Measurements from ENCODE around the gene ARMH1.

The ARMH1 gene

GRCh38 chr1:44674113-44675000 lies at the start of gene ARMH1, which contains the start of gene TMEM53:
TSS of gene ARMH1 (plus strand) at chr1:44674714. CDS start at chr1:44689698, 14,984 bp downstream.
TSS of gene TMEM53 (minus strand) at chr1:44674481. CDS start at chr1:44674391, 90 bp downstream.
- peak; percentile 100 for DNase-seq

DNA sequence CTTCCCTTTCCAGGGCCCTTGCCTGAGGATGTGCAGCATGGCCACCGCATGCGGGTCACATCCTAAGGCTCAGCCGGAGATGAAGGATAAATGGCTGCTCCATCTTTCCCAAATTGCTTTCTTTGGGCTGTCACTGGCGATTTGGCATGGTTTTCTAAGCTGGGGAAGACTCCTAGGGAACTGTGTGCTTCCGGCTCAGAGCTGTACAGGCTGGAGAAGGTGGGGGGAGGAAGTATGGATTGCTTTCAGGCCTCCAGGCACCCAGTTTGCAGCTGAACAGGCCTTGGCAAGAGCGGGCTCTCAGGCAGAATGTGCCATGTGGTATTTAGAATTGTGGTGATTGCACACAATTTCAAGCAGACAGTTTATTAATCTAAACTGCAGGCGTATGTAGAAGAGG lies 49.2 kb upstream of the ARMH1 start:
- no peak for DNase-seq

- DNase-seq: no peak
These were observed 45.4 kb upstream of the ARMH1 start for GRCh38 chr1:44628962-44629756.

DNA sequence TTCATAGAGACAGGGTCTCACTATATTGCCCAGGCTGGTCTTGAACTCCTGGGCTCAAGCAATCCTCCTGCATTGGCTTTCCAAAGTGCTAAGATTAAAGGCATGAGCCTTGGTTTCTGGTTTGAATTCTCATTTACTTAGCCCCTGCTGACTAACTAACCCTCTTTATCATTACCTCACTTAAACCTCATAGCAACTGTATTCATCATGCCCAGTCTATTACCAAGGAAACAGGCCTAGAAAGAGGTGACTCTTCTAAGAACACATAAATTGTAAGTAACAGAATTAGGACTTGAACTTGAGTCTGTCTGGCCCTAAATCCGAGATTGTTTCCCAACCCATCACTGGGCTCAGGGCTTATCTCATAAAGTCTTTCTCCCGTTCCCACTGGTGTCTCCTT lies 44.4 kb upstream of the ARMH1 start:
- DNase-seq: no peak

DNA sequence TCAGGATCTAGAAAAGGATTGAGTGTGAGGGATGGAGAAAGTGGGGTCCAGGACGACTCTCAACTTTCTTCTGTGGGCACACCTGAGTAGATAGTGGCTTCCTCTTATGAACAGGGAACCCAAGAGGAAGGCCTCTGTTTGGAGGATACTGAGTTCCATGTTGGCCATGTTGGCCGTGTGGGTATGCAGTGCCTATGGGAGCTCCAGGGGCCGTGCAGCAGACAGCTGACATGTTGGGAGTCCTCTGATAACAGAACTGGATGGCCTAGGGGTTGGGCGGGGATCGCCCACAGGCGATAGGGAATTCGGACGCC lies 43.2 kb upstream of the ARMH1 start:
- DNase-seq: no peak

DNA sequence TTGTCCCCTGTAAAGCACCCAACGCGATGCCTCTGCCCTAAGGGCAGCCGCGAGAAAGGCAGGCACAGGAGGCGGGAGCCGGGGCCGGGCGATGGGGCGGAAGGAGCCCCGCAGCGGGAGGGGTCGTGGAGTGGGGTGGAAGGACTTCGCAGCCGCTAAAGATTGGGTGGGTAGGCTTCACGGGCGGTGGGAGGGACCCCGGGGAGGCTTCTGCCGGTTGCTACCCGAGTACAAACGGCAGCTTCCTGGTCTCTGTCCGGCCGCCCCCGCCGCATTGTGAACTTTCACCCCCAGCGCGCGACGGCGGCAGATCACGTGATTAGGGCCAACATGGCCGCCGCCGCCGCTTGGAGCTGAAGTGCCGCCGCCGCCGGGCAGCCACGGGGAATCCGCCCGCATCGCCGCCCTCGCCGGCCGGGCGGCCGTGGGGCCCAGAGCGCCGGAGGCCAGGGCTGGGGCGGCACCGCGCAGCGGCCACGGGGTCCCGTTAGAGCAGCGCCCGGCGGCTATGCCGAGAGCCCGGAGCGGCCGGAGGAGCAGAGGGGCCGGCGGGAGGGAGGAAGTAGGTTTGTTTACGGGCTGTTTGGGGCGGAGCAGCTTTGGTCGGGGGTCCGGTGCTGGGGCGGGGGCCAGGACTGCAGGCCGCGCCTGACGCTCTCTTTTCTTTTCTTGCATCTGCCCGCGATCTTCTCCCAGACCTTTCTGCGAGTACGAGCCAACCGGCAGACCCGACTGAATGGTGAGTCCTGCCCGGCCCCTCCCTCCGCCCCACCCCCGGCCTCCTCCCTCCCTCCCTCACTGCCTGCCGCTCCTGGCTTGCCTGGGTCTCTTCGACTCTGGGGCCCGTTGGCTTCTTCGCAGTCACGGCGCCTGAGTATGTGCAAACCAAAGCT lies 42.6 kb upstream of the ARMH1 start:
- DNase-seq: peak; percentile 76

- no peak for DNase-seq
These were observed 41.9 kb upstream of the ARMH1 start for GRCh38 chr1:44632598-44632997.

DNA sequence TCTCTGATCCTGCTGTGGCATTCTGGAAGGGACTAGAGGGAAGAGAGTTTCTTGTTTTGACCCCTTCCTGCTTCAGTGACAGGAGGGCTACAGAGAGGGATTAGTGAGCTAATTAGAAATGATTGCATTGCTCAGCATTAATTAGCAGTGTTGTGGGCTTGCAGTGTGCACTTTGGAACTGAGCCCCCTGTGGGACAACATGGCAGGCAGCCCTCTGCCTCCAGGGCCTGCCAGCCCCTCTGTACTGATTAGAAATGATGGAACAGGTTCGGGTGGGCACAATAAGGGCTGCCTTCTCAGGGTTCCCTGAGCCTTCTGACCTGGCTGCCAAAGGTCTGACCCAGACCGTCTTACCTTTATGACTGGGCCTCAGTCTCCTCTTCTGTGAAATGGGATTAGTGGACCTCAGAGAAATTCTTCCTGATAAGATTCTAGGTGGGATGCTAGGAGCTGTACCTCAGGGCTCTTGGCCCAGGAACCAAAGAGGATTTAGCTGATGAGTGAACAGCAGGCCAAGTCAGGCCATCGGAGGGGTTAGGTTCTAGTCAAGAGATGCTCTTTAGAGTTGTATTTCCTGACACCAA lies 39.8 kb upstream of the ARMH1 start:
- DNase-seq: no peak

- no peak for DNase-seq
These were observed 39.1 kb upstream of the ARMH1 start for GRCh38 chr1:44635439-44635838.

DNA sequence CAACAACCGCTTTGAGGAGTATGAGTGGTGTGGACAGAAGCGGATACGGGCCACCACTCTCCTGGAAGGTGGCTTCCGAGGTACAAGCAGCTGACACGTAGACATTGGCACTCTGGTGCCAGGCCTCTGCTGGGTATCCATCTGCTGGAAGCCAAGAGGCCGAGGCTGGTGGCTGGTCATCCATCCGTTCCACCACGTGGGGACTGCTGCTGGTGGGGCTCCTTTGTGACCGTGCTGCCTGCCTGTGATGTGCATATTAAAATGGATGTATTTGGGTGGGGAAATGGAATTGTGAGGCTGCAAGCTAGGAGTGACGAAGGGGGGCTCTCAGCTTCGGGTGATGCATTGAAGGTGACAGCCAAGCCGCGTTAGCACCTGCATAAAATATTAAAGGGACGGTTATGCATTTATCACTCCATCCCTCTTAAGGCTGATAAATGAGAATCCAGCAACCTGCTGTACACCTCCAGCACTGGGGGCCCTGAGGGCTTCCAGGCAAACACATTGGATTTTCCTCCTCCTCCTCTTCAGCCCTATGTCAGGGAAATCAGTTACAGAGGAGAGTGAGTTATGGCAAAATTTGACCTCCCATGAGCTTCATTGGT lies 38.3 kb upstream of the ARMH1 start:
- no peak for DNase-seq

- peak; percentile 93 for DNase-seq
These were observed 37.6 kb upstream of the ARMH1 start for GRCh38 chr1:44636688-44637598.

DNA sequence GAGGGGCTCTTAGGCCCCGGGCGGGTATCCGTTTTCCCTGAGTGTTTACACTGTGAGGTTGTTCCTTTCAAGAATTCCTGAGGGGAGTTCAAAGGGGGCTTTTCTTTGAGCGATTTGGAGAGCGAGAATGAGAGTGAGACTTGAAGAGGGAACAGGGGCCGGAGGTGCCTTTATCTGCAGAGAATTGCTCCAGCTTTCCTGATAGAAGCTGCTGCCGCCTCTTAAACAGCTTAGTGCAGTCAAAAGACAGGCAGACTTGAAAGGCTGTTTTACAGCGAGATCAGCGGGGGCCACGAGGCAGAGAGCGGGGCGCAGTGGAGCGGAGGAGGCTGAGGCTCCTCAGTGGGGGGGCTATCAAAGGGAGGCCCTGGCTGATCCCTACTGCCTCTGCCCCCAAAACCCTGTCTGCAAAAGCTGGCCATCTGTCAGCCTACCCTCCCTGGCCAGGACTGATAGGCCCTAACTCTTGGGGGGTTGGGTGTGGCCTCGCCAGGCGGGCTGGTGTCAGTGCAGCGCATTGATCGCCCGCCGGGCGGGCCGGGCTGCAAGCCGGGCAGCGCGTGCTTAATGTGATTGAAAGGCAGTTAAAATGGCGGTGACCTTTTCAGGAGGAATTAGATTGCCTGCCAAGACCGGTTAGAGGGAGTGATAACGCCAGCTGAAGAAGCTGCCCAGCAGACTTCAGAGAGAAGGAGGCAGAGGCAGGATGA lies 36.7 kb upstream of the ARMH1 start:
- peak; percentile 65 for DNase-seq

GRCh38 chr1:44640200-44640853 lies 34.2 kb upstream of the ARMH1 start:
- DNase-seq: no peak

- DNase-seq: no peak
These were observed 33.1 kb upstream of the ARMH1 start for GRCh38 chr1:44641126-44642102.

DNA sequence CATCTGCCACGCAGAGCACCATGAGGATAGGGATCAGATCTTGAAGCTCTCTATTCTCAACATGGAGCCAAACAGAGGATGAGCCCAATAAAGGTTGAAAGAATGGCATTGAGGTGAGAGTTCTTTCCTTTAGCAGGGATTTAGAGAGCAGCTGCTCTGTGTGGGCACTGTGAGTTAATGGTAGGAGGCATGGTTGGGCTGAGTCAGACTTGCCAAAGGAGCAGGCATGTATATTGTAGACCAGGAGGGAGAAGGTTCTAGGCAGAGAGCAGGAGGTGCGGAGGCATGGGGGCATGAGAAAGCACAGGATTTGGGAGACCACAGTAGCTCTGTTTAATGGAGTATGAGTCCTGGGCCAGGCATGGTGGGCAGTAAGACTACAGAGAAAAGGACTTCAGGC lies 32.3 kb upstream of the ARMH1 start:
- no peak for DNase-seq

DNA sequence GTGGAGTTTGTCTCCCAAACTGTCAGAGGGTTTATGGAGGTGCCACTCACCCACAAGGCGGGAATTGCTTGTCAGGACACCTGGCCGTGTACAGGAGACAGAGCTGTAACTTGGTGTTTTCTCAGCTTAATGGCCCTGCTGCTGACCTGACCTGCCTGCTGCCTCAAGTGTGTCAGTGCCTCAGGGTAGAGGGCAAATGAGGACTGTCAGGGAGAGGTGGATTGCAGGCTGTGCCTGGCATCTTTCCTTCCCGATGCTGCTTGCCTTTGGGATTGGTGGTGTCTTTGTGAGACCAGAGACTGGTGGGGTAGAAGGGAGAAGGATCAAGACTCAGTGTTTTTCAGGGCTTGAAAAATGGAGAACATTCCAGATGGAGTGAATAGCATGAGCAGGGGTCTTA lies 31.6 kb upstream of the ARMH1 start:
- no peak for DNase-seq

GRCh38 chr1:44643721-44644334 lies 30.7 kb upstream of the ARMH1 start:
- peak; percentile 26 for DNase-seq

- no peak for DNase-seq
These were observed 29.7 kb upstream of the ARMH1 start for GRCh38 chr1:44644806-44645205.

Data from DMS79 (cell line).